ENCODE measurements around the gene AP3D1. TPM values are rescaled to one million over a fixed set of nuclear protein-coding genes. Genes with fewer than 3 reads are reported as not detected.

AP3D1 gene
- total RNA-seq, 2 experiments from 2014 or later: 80.0 to 99.8 TPM

- BruUV-seq (replicated peaks): no TSS peak
- Histone ChIP-seq H2AFZ (ENCODE audit: low read length) (peak overlapping the region; percentile 25; the same call in 1 of the 2 replicates), H3K4me1 (ENCODE audit: insufficient read depth, low read length, poor library complexity, severe bottlenecking) (peaks cover 65% of the 10 kb centered on the region), H3K9me2 (ENCODE audit: insufficient read depth, low read length) (no peaks in the 10 kb centered on the region), H3K79me2 (ENCODE audit: insufficient read depth, low read depth, low read length) (no peaks in the 10 kb centered on the region; the same call in 1 of the 2 replicates), H3K9me3 (ENCODE audit: low read length) (no peaks in the 10 kb centered on the region), H3K4me3 (ENCODE audit: low read depth, low read length, poor library complexity, severe bottlenecking) (peak overlapping the region; percentile 80), H3K4me2 (ENCODE audit: low read length) (peak overlapping the region; percentile 96), H4K20me1 (ENCODE audit: insufficient read depth, low read length) (no peaks in the 10 kb centered on the region), H3K36me3 (ENCODE audit: insufficient read depth, low read length) (no peaks in the 10 kb centered on the region), H3K27ac (ENCODE audit: low read depth, low read length, poor library complexity, severe bottlenecking) (peak overlapping the region; percentile 73)
- ChIA-PET CTCF (ENCODE audit: unreplicated experiment) (no interaction called here), POLR2A (interaction anchor here (1.0 to 1.6 kb wide), 2 partner anchors 9 to 19 kb away, joined by 3 to 4 read pairs; no protein-coding TSS in a partner anchor)
- DNase-seq (ENCODE audit: low spot score): peak; percentile 100
- intact Hi-C loops (cut with micrococcal nuclease; ENCODE audit: unreplicated experiment): loop anchor here (2.0 kb wide), 1 partner anchor 23 kb away; no protein-coding TSS in a partner anchor
- TF ChIP-seq EZH2phosphoT487 (IDR thresholded peaks at IDR 0.05; ENCODE audit: borderline replicate concordance, low read depth, low read length): no peak
- TF ChIP-seq, protein P1, sequence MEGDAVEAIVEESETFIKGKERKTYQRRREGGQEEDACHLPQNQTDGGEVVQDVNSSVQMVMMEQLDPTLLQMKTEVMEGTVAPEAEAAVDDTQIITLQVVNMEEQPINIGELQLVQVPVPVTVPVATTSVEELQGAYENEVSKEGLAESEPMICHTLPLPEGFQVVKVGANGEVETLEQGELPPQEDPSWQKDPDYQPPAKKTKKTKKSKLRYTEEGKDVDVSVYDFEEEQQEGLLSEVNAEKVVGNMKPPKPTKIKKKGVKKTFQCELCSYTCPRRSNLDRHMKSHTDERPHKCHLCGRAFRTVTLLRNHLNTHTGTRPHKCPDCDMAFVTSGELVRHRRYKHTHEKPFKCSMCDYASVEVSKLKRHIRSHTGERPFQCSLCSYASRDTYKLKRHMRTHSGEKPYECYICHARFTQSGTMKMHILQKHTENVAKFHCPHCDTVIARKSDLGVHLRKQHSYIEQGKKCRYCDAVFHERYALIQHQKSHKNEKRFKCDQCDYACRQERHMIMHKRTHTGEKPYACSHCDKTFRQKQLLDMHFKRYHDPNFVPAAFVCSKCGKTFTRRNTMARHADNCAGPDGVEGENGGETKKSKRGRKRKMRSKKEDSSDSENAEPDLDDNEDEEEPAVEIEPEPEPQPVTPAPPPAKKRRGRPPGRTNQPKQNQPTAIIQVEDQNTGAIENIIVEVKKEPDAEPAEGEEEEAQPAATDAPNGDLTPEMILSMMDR (conservative IDR thresholded peaks at IDR 0.05; ENCODE audit: low read length): 0 out of 2 replicates have a peak, but pooled peaks have one; percentile 27
Measured at GRCh38 chr19:2061495-2062388, 89.6 kb downstream of the AP3D1 start.

DNA sequence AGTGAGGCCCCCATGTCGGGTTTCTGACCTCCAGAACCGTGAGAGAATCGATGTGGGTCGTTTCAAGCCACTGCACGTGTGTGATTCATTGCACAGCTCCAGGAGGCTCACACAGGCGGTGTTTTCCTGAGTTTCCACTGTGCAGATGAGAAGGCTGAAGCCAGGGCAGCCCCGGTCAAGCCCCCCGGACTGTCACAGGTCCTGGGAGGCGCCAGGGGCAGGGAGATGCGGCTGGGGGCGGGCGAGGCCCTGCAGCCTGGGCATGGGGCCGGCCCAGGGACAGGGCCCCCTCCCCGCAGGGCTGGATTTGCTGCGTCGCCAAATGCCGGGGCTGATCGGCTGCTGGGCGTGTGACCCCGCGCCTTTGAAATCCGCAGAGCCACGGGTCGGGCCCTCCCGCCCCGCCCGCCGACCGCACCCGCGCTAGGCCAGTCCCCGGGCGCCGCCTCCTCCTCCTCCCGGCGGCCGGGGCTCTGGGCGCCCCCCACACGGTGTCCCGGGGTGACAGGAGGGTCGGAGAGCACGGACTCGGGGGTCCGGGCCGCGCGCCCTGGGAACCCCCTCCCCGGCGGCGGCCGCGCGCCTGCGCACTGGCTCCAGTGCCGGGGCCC, 90.4 kb downstream of the AP3D1 start:
- Histone ChIP-seq H4K20me1 (ENCODE audit: insufficient read depth, low read length) (no peaks in the 10 kb centered on the region), H3K79me2 (ENCODE audit: insufficient read depth, low read depth, low read length) (no peaks in the 10 kb centered on the region; the same call in 1 of the 2 replicates), H3K36me3 (ENCODE audit: insufficient read depth, low read length) (no peaks in the 10 kb centered on the region), H3K4me2 (ENCODE audit: low read length) (peak overlapping the region; percentile 96), H3K9me3 (ENCODE audit: low read length) (no peaks in the 10 kb centered on the region), H3K4me1 (ENCODE audit: insufficient read depth, low read length, poor library complexity, severe bottlenecking) (peaks cover 72% of the 10 kb centered on the region), H3K9me2 (ENCODE audit: insufficient read depth, low read length) (no peaks in the 10 kb centered on the region), H2AFZ (ENCODE audit: low read length) (peak overlapping the region; percentile 11; the same call in 1 of the 2 replicates), H3K4me3 (ENCODE audit: low read depth, low read length, poor library complexity, severe bottlenecking) (peak overlapping the region; percentile 80), H3K27ac (ENCODE audit: low read depth, low read length, poor library complexity, severe bottlenecking) (peak overlapping the region; percentile 73)
- POLR2A ChIA-PET: interaction anchor here (1.0 kb wide), 1 partner anchor 19 kb away, joined by 3 read pairs; no protein-coding TSS in a partner anchor
- intact Hi-C loops (cut with micrococcal nuclease; ENCODE audit: unreplicated experiment): loop anchor here (2.0 kb wide), 1 partner anchor 24 kb away; no protein-coding TSS in a partner anchor
- no peak for DNase-seq (ENCODE audit: low spot score)
- TSS peak; percentile 84 for BruUV-seq (replicated peaks)
- CTCF ChIA-PET (ENCODE audit: unreplicated experiment): no interaction called here
- TF ChIP-seq EZH2phosphoT487 (IDR thresholded peaks at IDR 0.05; ENCODE audit: borderline replicate concordance, low read depth, low read length): no peak
- TF ChIP-seq, protein P1 (conservative IDR thresholded peaks at IDR 0.05; ENCODE audit: low read length): no peak

Data from OCI-LY7 (cell line).